ENCODE measurements around the gene SNPH. TPM values are rescaled to one million over a fixed set of nuclear protein-coding genes. Genes with fewer than 3 reads are reported as not detected.
A peak's percentile ranks its signal among the peaks of the same experiment; 100 is the strongest.

Gene SNPH
- total and polyA plus RNA-seq, 2 of the 4 experiments (the other 2 are of a cell fraction): 3.1 to 4.5 TPM

- in situ Hi-C loops (cut with MboI; ENCODE audit: low sequenced_read_pairs): no loop called here
- DNase-seq (peak; percentile 30), ATAC-seq (ENCODE audit: low read depth) (no peak)
- ChIA-PET POLR2A (ENCODE audit: unreplicated experiment) (no interaction called here), CTCF (interaction anchor here (0.6 to 1.5 kb wide), 2 partner anchors 9 to 17 kb away, joined by 4 read pairs; no protein-coding TSS in a partner anchor)
- Histone ChIP-seq H4K8ac (ENCODE audit: low read depth in 2 of 2, low read length in 2 of 2) (no peak overlapping the region), H4K91ac (ENCODE audit: insufficient read depth, low read depth, low read length) (no peak overlapping the region), H3K9ac (ENCODE audit: low read depth, low read length) (no peak overlapping the region), H3K27ac (ENCODE audit: insufficient read depth, low read length) (no peak overlapping the region), H2AK5ac (ENCODE audit: low read depth, low read length) (no peak overlapping the region), H3K18ac (ENCODE audit: low read depth, low read length) (no peak overlapping the region), H3K79me1 (ENCODE audit: low read depth in 1 of 2, low read length in 2 of 2) (peaks cover 0 to 13% of the 10 kb centered on the region in 2 experiments; a peak in 2 of 4 replicates), H2BK120ac (ENCODE audit: low read depth, low read length) (no peak overlapping the region), H2BK20ac (ENCODE audit: low read depth, low read length) (no peak overlapping the region), H3K4me3 (ENCODE audit: insufficient read depth, low read depth, low read length) (no peak overlapping the region), H4K5ac (ENCODE audit: low read depth, low read length) (no peak overlapping the region), H2BK5ac (ENCODE audit: low read depth, low read length, poor library complexity, severe bottlenecking) (no peak overlapping the region), H3K14ac (replicated peaks; ENCODE audit: low read depth, low read length) (no peak overlapping the region), H3K56ac (ENCODE audit: extremely low read depth, insufficient read depth, low read length) (no peak overlapping the region), H3K27me3 (ENCODE audit: control insufficient read depth, insufficient read depth, low read length) (no peaks in the 10 kb centered on the region), H2BK15ac (ENCODE audit: low read depth, low read length) (no peak overlapping the region), H2AK9ac (replicated peaks; ENCODE audit: low read depth, low read length, poor library complexity) (no peak overlapping the region), H3K23ac (ENCODE audit: low read depth, low read length) (no peak overlapping the region), H3K4me2 (ENCODE audit: low read depth, low read length) (no peak overlapping the region), H4K20me1 (ENCODE audit: insufficient read depth, low read length) (peaks cover 14% of the 10 kb centered on the region), H3K9me1 (ENCODE audit: insufficient read depth, low read length) (peaks cover 13% of the 10 kb centered on the region), H3K4ac (ENCODE audit: low read depth, low read length) (no peak overlapping the region), H2AFZ (replicated peaks; ENCODE audit: low read length, poor library complexity) (no peak overlapping the region), H3K36me3 (ENCODE audit: control insufficient read depth, insufficient read depth, low read length) (no peaks in the 10 kb centered on the region; the same call in 1 of the 2 replicates), H3K9me3 (ENCODE audit: control insufficient read depth, insufficient read depth, low read length) (no peaks in the 10 kb centered on the region), H3K4me1 (ENCODE audit: control insufficient read depth, insufficient read depth, low read length) (peaks cover 7% of the 10 kb centered on the region; the same call in 1 of the 2 replicates)
- no TSS peak for BruUV-seq (replicated peaks)
- intact Hi-C loops (cut with micrococcal nuclease): no loop called here
- dilution Hi-C loops (cut with HindIII; ENCODE audit: low sequenced_read_pairs, unreplicated experiment): no loop called here
- WGBS, 2 experiments (ENCODE audit: extremely low coverage in 2 of 2, insufficient read length in 1 of 2): 66% methylated on average over 3 of the region's 9 CpGs; no CpG with 5 or more reads in 1 of the 2 experiments
- TF ChIP-seq FOS (IDR thresholded peaks at IDR 0.05; ENCODE audit: low read depth, low read length) (no peak), ELK1 (IDR thresholded peaks at IDR 0.05; ENCODE audit: borderline replicate concordance, low read depth, low read length) (no peak), MAZ (IDR thresholded peaks at IDR 0.05; ENCODE audit: borderline replicate concordance, low read depth, low read length) (no peak), MAFK (IDR thresholded peaks at IDR 0.05; ENCODE audit: low read depth, low read length) (no peak), POLR2A (IDR thresholded peaks at IDR 0.05; ENCODE audit: low read depth, low read length) (no peak), CHD1 (IDR thresholded peaks at IDR 0.05; ENCODE audit: low read depth, low read length) (no peak), RAD21 (IDR thresholded peaks at IDR 0.05; ENCODE audit: low read length) (no peak), NFE2L2 (IDR thresholded peaks at IDR 0.05; ENCODE audit: low read depth, low read length) (no peak), CTCF (conservative IDR thresholded peaks at IDR 0.05; ENCODE audit: low read depth, low read length) (no peak), BHLHE40 (IDR thresholded peaks at IDR 0.05; ENCODE audit: low read depth, low read length) (no peak), RFX5 (IDR thresholded peaks at IDR 0.05; ENCODE audit: low read depth, low read length) (no peak), RCOR1 (IDR thresholded peaks at IDR 0.05; ENCODE audit: insufficient replicate concordance, low read length) (no peak), CEBPB (IDR thresholded peaks at IDR 0.05; ENCODE audit: low read depth, low read length) (no peak), MXI1 (IDR thresholded peaks at IDR 0.05; ENCODE audit: borderline replicate concordance, low read depth, low read length) (no peak)
Measured at GRCh38 chr20:1283522-1284510, 17.7 kb downstream of the SNPH start.

Data from IMR-90 (cell line).